HEK293T (cell line): ENCODE data around the gene CBX2.

Experiments
- CTCF ChIA-PET: fragments of 350-600 bp; formaldehyde crosslinking; extraction: SDS; loops from one replicate; lab custom pipeline; 2021; ENCODE audit warnings: antibody characterized with exemption, inconsistent platforms; lab: Yijun Ruan, JAX
- POLR2A ChIA-PET: fragments of 350-600 bp; formaldehyde crosslinking; extraction: SDS; loops from one replicate; lab custom pipeline; 2020; ENCODE audit warnings: antibody characterized with exemption, inconsistent platforms; lab: Yijun Ruan, JAX
- DNase-seq: peaks from one replicate; pipeline ENCODE4 v3.0.0; 2012; ENCODE audit warnings: mixed read lengths; ENCODE audit errors: extremely low spot score
- ARNT ChIP-seq: fragments of 450-650 bp; IDR thresholded peaks from 2 replicates; pipeline ENCODE4 v1.6.1; 2017; ENCODE audit warnings: mild to moderate bottlenecking
- CTBP1 ChIP-seq: fragments of 450-650 bp; IDR thresholded peaks from 2 replicates; pipeline ENCODE4 v1.6.1; 2016; ENCODE audit warnings: borderline replicate concordance
- ELF4 ChIP-seq: fragments of 450-650 bp; IDR thresholded peaks from 2 replicates; pipeline ENCODE4 v1.6.1; 2017; ENCODE audit warnings: antibody characterized with exemption
- FOXK2 ChIP-seq: fragments of 450-650 bp; IDR thresholded peaks from 2 replicates; pipeline ENCODE4 v1.6.1; 2016; ENCODE audit warnings: mild to moderate bottlenecking
- FOXM1 ChIP-seq: fragments of 450-650 bp; IDR thresholded peaks from 2 replicates; pipeline ENCODE4 v1.6.1; 2017; ENCODE audit warnings: mild to moderate bottlenecking, borderline replicate concordance
- HDGF ChIP-seq: fragments of 450-650 bp; IDR thresholded peaks from 2 replicates; pipeline ENCODE4 v1.6.1; 2017; ENCODE audit warnings: antibody characterized with exemption, borderline replicate concordance
- L3MBTL2 ChIP-seq: fragments of 450-650 bp; conservative IDR thresholded peaks from 2 replicates; pipeline ENCODE4 v1.6.1; 2016; ENCODE audit warnings: mild to moderate bottlenecking
- LEF1 ChIP-seq: fragments of 450-650 bp; IDR thresholded peaks from 2 replicates; pipeline ENCODE4 v1.6.1; 2017; ENCODE audit warnings: mild to moderate bottlenecking, borderline replicate concordance
- NFRKB ChIP-seq: fragments of 450-650 bp; IDR thresholded peaks from 2 replicates; pipeline ENCODE4 v1.6.1; 2016; ENCODE audit warnings: mild to moderate bottlenecking, moderate library complexity
- PKNOX1 ChIP-seq: fragments of 450-650 bp; IDR thresholded peaks from 2 replicates; pipeline ENCODE4 v1.6.1; 2016
- SP1 ChIP-seq: fragments of 450-650 bp; IDR thresholded peaks from 2 replicates; pipeline ENCODE4 v1.6.1; 2017
- TARDBP ChIP-seq: fragments of 450-650 bp; IDR thresholded peaks from 2 replicates; pipeline ENCODE4 v1.6.1; 2016
- ZNF384 ChIP-seq: fragments of 450-650 bp; IDR thresholded peaks from 2 replicates; pipeline ENCODE4 v1.6.1; 2016

CBX2 gene

GRCh38 chr17:79792984-79793923 lies 15.3 kb downstream of the CBX2 start:
- ChIA-PET CTCF (interaction anchor here (0.5 to 1.7 kb wide), 4 partner anchors 17 to 1771 kb away, joined by 3 to 5 read pairs (median 4); no protein-coding TSS in a partner anchor), POLR2A (interaction anchor here (0.8 to 2.7 kb wide), 13 partner anchors 11 to 200 kb away, joined by 3 to 22 read pairs (median 4); partner anchors contain the start of genes CBX2 and CBX4)
- peak; percentile 26 for DNase-seq
- TF ChIP-seq ARNT (no peak), NFRKB (no peak), ELF4 (no peak), L3MBTL2 (peak; percentile 82), SP1 (no peak), FOXM1 (no peak), LEF1 (no peak)

GRCh38 chr17:79793924-79794304 lies 16.0 kb downstream of the CBX2 start:
- ChIA-PET POLR2A (interaction anchor here (0.9 to 2.7 kb wide), 11 partner anchors 10 to 200 kb away, joined by 3 to 22 read pairs (median 5); partner anchors contain the start of genes CBX2 and CBX4), CTCF (interaction anchor here (0.9 to 2.2 kb wide), 5 partner anchors 18 to 51 kb away, joined by 3 to 6 read pairs (median 4); no protein-coding TSS in a partner anchor)
- peak; percentile 51 for DNase-seq
- TF ChIP-seq PKNOX1, result no peak
- TF ChIP-seq ZNF384, result no peak

DNA sequence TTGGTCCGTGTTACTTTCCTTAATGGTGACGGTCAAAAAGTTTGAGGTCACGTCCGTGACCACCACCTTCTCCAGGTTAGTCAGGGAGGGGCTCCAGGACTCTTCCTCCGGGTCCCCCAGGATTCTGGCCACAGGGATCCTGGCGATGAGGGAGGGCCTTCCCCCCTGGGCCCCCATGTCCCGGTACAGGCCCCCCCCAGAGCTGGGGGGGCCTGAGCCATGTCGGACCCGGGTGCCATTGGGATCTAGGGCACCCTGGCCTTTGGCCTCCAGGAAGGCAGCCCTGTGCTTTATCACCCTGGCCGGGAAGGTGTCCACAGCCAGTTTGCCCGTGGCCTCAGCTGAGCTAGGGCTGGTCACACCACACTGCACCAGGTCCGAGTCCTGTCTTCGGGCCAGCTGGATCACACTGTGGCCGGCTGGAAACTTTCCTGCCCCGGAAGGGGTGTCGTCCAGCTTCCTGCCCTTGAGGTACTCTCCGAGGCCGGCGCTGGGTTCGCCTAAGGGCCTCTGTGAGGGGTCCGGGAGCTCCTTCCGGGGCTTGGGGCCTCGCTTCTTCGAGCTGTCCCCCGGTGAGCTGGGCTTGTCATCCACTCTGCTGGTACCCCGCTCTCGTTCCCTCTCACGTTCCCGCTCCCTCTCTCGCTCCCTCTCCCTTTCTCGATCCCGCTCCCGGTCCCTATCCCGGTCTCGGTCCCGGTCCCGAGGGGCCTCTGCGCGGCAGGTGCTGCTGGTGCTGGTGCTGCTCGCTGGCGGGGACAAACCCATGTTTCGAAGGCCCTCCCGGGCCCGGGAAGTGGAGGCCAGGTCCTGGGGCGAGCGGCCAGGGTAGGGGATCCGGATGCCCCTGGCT lies 16.9 kb downstream of the CBX2 start:
- no peak for TF ChIP-seq LEF1
- no peak for TF ChIP-seq FOXK2
- no peak for TF ChIP-seq NFRKB
- TF ChIP-seq TARDBP, result no peak
- TF ChIP-seq CTBP1, result no peak
- TF ChIP-seq HDGF, result no peak
- CTCF ChIA-PET, result interaction anchor here (1.1 to 2.2 kb wide), 2 partner anchors 40 to 51 kb away, joined by 3 to 6 read pairs; no protein-coding TSS in a partner anchor
- DNase-seq, result no peak
- POLR2A ChIA-PET, result interaction anchor here (1.5 to 2.7 kb wide), 6 partner anchors 16 to 199 kb away, joined by 3 to 22 read pairs (median 6); partner anchors contain the start of genes CBX2 and CBX4

DNA sequence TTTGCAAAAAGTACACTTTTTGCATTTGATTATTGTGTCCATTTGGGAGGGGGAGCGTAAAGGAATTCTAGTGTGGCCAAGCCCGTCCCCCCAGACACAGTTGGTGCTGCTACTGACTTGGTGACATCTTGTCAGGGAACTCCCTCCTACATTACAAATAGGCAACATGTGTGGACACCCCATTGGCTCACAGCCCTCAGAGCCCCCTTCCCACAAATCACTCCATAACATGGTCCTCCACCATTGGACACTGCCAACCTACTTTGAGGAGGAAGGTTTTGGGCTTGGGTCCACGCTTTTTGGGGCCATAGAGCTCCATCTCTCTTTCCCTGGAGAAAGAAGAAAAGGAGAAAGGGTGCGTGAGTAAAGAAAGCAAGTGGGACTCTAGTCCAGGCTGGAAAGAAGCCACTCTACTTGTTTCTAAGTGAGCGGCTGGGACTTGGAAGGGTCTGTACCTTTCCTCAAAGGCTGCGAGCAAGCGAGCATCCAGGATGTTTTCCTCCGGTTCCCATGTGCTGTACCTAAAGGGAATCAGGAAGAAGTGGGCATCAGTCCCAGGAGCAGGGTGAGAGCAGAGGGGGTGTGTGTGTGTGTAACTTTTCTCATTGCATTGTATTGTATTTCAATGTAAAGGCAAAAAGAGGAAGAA lies 18.0 kb downstream of the CBX2 start:
- TF ChIP-seq CTBP1, result no peak
- ChIA-PET POLR2A (interaction anchor here (1.4 to 4.2 kb wide), 6 partner anchors 15 to 198 kb away, joined by 4 to 33 read pairs (median 10); partner anchors contain the start of gene CBX4), CTCF (interaction anchor here (1.1 to 2.2 kb wide), 2 partner anchors 39 to 54 kb away, joined by 3 to 6 read pairs; no protein-coding TSS in a partner anchor)
- DNase-seq, result no peak

DNA sequence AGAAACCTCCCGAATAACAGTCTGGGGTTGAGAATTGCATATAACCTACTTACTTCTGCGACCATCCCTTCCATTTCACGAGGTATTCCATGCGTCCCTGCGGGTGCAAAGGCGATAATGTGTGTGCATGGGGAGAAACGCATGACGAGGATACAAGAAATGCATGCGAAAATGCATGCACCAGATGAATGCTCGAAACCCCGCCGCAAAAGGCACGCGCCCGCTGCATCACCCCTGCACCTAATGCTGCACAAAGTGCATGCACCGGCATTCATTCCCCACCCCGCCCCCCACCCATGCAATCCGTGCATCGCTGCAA lies 18.5 kb downstream of the CBX2 start:
- no peak for TF ChIP-seq CTBP1
- 0 out of 2 replicates have a peak, but pooled peaks have one; percentile 19 for TF ChIP-seq L3MBTL2
- TF ChIP-seq HDGF, result no peak
- no peak for DNase-seq
- POLR2A ChIA-PET, result interaction anchor here (0.6 to 4.2 kb wide), 15 partner anchors 10 to 305 kb away, joined by 3 to 33 read pairs (median 5); partner anchors contain the start of genes CBX2, CBX4 and GAA
- CTCF ChIA-PET, result interaction anchor here (0.6 to 1.3 kb wide), 6 partner anchors 12 to 55 kb away, joined by 3 to 6 read pairs (median 3); no protein-coding TSS in a partner anchor

- POLR2A ChIA-PET, result interaction anchor here (0.6 to 4.2 kb wide), 17 partner anchors 10 to 304 kb away, joined by 3 to 33 read pairs (median 5); partner anchors contain the start of genes CBX2, CBX4 and GAA
- CTCF ChIA-PET, result interaction anchor here (0.6 to 1.3 kb wide), 7 partner anchors 11 to 735 kb away, joined by 3 to 6 read pairs (median 3); no protein-coding TSS in a partner anchor
- TF ChIP-seq ELF4 (no peak), ZNF384 (no peak), PKNOX1 (peak; percentile 98), ARNT (peak; percentile 86; the same call in 1 of the 2 replicates), HDGF (peak; percentile 95; the same call in 1 of the 2 replicates)
- peak; percentile 99 for DNase-seq
Observed at GRCh38 chr17:79796763-79797491, 19.0 kb downstream of the CBX2 start, which contains the start of gene CBX8. Gene CBX8, minus strand, starts transcription at chr17:79797077. Its CDS starts 79 bp downstream, at chr17:79796998.
